ENCODE data around the gene PRXL2A.
"Not testable (repeated sequence)": the region's sequence is repeated elsewhere in the genome, so short reads cannot be mapped to it uniquely, and the experiment has no call there.

Gene PRXL2A

GRCh38 chr10:80408242-80409101 is at the start of gene PRXL2A:
TSS of gene PRXL2A (plus strand) at chr10:80408551. CDS start at chr10:80420468, 11,917 bp downstream.
- DNase-seq (ENCODE audit: low spot score): peak; percentile 59

DNA sequence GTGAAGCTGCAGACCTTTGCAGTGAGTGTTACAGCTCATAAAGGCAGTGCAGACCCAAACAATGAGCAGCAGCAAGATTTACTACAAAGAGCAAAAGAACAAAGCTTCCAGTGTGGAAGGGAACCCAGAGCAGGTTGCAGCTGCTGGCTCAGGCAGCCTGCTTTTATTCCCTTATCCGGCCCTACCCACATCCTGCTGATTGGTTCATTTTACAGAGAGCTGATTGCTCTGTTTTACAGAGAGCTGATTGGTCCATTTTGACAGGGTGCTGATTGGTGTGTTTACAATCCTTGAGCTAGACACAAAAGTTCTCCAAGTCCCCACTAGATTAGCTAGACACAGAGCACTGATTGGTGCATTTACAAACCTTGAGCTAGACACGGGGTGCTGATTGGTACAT is 49.4 kb upstream of the PRXL2A start:
- DNase-seq (ENCODE audit: low spot score): not testable (repeated sequence)

DNA sequence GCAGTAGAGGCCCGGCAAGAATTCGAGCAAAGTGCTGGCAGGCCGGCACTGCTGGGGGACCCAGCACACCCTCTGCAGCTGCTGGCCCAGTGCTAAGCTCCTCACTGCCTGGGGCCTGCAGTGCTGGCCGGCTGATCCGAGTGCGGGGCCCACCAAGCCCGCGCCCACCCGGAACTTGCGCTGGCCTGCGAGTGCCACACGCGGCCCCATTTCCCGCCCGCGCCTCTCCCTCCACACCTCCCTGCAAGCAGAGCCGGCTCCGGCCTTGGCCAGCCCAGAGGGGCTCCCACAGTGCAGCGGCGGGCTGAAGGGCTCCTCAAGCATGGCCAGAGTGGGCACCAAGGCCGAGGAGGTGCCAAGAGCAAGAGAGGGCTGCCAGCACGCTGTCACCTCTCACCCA is 48.7 kb upstream of the PRXL2A start:
- DNase-seq (ENCODE audit: low spot score): no peak

- no peak for DNase-seq (ENCODE audit: low spot score)
Measured at GRCh38 chr10:80365510-80365909, 42.8 kb upstream of the PRXL2A start.

GRCh38 chr10:80371467-80371866 is 36.9 kb upstream of the PRXL2A start:
- DNase-seq (ENCODE audit: low spot score): no peak

DNA sequence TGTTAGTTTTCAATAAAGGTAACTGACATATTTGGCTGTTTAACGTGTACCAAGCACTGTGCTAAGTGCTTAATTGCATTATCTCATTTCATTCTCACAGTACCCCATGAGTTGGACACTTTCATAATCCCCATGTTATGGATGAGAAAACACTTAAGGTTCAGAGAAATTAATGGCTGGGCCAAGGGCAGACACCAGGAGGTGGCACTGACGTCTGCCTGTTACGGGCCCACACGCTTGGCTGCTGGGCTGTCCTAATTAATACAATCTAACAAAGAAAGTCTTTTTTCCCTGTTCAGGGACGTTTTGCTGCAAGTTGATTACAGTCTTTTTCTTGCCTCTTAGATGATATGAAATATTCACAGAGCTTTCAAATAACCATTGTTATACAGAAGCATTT is 35.7 kb upstream of the PRXL2A start:
- peak; percentile 25 for DNase-seq (ENCODE audit: low spot score)

- DNase-seq (ENCODE audit: low spot score): no peak
Measured at GRCh38 chr10:80373502-80373901, 34.8 kb upstream of the PRXL2A start.

DNA sequence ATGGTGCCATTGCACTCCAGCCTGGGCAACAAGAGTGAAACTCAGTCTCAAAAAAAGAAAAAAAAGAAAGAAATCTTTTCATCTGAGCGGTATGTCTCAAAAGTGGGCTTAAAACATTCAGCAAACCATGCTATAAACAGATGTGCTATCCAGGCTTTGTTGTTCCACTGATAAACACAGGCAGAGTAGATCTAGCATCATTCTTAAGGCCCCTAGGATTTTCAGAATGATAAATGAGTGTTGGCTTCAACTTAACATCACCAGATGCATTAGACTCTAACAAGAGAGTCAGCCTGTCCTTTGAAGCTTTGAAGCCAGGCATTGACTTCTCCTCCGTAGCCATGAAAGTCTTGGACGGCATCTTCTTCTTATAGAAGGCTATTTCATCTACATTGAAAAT is 28.6 kb upstream of the PRXL2A start:
- no peak for DNase-seq (ENCODE audit: low spot score)

DNA sequence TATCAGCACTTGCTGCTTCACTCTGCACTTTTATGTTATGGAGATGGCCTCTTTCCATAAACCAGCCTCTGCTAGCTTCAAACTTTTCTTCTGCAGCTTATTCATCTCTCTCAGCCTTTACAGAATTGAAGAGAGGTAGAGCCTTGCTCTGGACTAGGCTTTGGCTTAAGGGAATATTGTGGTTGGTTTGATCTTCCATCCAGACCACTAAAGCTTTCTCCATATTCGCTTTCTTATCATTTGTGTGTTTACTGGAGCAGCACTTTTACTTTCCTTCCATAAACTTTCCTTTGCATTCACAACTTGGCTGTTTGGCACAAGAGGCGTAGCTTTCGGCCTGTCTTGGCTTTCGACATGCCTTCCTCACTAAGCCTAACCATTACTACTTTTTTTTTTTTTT is 28.2 kb upstream of the PRXL2A start:
- no peak for DNase-seq (ENCODE audit: low spot score)

- peak; percentile 35 for DNase-seq (ENCODE audit: low spot score)
Measured at GRCh38 chr10:80382989-80383388, 25.4 kb upstream of the PRXL2A start.

GRCh38 chr10:80390740-80391139 is 17.6 kb upstream of the PRXL2A start:
- DNase-seq (ENCODE audit: low spot score): no peak

- no peak for DNase-seq (ENCODE audit: low spot score)
Measured at GRCh38 chr10:80392250-80392649, 16.1 kb upstream of the PRXL2A start.

DNA sequence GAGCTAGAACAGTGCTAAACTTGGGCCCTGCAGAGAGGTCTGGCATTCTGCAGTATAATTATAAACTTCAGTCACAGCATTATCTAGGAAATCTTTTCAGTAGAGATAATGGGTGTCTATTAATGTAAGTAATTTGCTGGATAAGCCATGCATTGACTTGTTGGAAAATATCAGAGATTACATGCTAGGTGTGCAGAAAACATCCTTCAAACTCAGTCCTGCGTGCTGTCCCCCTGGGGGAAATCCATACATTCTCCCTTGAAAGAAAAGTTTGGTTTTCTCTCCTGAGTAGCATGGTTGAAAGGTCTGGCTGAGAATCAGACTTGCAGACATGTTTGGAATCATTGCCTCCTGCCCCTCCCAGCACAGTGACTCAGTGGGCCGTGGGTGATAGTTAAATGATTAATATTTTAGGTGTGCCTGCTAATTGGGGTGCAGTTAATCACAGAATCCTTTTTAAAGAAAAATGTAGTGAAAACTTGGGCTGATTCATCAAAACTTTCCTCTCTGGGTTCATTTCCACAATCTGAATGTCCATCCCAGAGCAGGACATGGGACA is 13.9 kb upstream of the PRXL2A start:
- no peak for DNase-seq (ENCODE audit: low spot score)

- DNase-seq (ENCODE audit: low spot score): no peak
Measured at GRCh38 chr10:80397014-80397413, 11.3 kb upstream of the PRXL2A start.

- DNase-seq (ENCODE audit: low spot score): no peak
Measured at GRCh38 chr10:80400136-80400804, 8.1 kb upstream of the PRXL2A start.

GRCh38 chr10:80405035-80405434 is 3.3 kb upstream of the PRXL2A start:
- DNase-seq (ENCODE audit: low spot score): no peak

DNA sequence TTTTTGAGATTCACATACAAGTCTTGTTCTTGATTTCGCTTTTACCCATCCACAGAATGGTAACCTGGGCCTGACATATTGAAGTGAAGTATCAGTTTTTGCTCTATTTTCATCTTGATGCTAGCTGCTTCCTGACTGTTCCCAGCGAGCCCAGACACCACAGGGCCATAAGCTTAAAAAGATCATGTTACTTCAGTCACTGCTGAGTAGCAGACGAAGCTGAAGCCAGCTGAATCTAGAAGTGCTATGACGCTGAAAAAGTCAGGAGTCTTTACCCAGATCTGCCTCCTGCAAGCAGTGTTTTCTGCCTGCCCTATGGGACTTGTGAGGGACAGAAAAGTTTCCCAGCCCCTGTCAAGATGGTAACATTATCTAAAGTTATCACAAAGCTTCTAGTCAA is 2.7 kb upstream of the PRXL2A start:
- DNase-seq (ENCODE audit: low spot score): no peak

GRCh38 chr10:80406204-80406603 is 2.1 kb upstream of the PRXL2A start:
- DNase-seq (ENCODE audit: low spot score): no peak

GRCh38 chr10:80407812-80408241 is 524 bp upstream of the PRXL2A start:
- DNase-seq (ENCODE audit: low spot score): peak; percentile 19

DNA sequence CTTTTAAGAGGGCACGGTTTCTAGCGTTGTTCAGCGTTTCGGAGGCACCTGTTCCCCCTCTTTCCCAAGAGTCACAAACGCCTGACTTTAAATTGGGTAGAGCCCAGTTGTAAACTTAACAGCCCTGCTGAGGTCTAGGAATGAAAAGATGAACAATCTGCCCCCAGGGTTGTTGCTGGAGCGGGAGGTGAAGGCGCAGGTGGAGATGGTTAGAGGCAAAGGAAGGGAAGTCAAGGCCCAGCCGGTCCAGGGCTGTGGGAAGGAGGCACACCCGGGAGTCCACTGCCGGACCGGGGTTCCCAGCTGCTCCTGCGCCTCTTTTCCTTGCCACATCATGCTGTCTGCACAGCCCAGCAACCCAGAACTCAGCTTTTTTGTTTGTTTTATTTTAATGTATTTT is 770 bp downstream of the PRXL2A start:
- no peak for DNase-seq (ENCODE audit: low spot score)

DNA sequence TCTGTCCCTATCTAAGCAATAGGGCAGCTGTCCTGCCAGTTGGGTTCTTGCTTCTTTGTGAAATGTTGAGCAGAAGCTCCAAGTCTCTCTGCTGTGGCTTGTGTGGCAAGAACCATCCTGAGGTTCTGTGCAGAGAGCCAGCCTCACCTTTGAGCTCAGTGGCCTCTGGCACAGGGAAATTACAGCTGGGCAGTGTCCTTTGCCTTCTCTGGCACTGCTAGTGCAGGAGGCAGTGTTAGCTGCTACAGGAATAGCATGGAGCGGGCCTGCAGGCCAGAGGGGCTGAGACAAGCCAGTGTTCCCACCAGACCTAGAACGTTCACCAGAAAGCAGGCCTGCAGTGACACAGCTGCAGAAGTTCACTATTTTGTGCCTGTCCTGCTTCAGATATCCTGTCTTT is 1.8 kb downstream of the PRXL2A start:
- no peak for DNase-seq (ENCODE audit: low spot score)

GRCh38 chr10:80410578-80411145 is 2.3 kb downstream of the PRXL2A start:
- DNase-seq (ENCODE audit: low spot score): no peak

DNA sequence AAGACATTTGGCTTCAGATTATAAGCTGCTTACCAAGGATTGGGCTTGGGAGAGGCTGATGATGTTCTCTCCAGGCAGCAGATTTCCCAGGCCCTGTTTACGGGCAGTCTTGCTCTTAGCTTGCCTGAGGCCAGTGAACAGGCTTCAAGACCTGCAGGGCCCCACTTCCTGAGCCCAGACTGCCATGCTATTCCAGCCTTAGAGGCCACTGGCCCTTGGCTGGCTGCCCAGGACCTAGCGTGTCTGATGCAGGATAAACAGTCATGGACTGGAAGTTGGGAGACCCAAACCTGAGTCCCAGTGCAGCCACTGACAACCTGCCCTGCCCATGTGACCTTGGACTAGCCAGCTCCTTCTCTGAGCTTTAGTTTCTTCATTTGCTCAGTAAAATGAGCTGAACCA is 2.9 kb downstream of the PRXL2A start:
- DNase-seq (ENCODE audit: low spot score): no peak

Data from COLO829 (cell line).